HG03064 (cell line): ENCODE measurements around the gene CD99.
"Not testable (repeated sequence)": the region's sequence is repeated elsewhere in the genome, so short reads cannot be mapped to it uniquely, and the experiment has no call there.

Experiments
- ATAC-seq: cut with Tn5 transposase; IDR thresholded peaks from one replicate; pipeline ENCODE4 v1.9.1; 2021; ENCODE audit warnings: low read depth; ENCODE audit not compliant: unreplicated experiment

The CD99 gene

GRCh38 chrX:2718821-2719220, 27.7 kb downstream of the CD99 start:
- no peak for ATAC-seq

GRCh38 chrX:2719774-2720447, 28.8 kb downstream of the CD99 start:
- no peak for ATAC-seq

- no peak for ATAC-seq
These were observed 32.3 kb downstream of the CD99 start for GRCh38 chrX:2723286-2723879.

DNA sequence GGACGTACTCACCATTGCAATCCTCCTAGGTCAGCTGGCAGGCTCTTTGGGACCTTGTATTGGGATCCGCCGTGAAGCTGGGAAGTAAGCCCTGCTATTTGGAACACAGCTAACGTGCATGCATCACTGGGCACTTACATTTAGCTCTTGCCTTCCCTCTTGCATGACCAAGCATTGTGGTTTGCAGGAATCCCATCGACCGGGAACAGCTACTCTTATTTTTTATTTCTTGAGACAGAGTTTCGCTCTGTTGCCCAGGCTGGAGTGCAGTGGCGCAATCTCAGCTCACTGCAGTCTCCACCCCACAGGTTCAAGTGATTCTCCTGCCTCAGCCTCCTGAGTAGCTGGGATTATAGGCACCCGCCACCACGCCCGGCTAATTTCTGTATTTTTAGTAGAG, 36.2 kb downstream of the CD99 start:
- not testable (repeated sequence) for ATAC-seq

GRCh38 chrX:2732076-2732475, 41.0 kb downstream of the CD99 start:
- no peak for ATAC-seq

GRCh38 chrX:2732649-2733048, 41.6 kb downstream of the CD99 start:
- ATAC-seq, result no peak

- no peak for ATAC-seq
These were observed 42.2 kb downstream of the CD99 start for GRCh38 chrX:2733286-2733685.

GRCh38 chrX:2735270-2735669, 44.2 kb downstream of the CD99 start:
- ATAC-seq, result no peak

- no peak for ATAC-seq
These were observed 49.6 kb downstream of the CD99 start for GRCh38 chrX:2740672-2741071.

GRCh38 chrX:2741386-2741785, 50.3 kb downstream of the CD99 start:
- ATAC-seq, result no peak

DNA sequence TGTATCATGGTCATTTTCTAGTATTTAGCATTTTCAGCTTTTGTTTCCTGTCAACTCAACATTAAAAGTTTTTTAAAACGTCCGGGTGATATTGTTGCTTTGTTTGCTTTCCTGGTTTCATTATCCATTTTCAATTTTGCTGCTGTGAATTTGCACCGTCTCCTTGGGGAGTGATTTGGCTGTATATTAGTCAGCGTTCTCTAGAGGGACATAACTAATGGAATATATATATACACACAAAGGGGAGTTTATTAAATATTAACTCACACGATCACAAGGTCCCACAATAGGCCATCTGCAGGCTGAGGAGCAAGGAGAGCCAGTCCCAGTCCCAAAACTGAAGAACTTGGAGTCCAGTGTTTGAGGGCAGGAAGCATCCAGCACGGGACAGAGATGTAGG, 55.2 kb downstream of the CD99 start:
- ATAC-seq, result not testable (repeated sequence)

- no peak for ATAC-seq
These were observed 57.2 kb downstream of the CD99 start for GRCh38 chrX:2748171-2748814.

DNA sequence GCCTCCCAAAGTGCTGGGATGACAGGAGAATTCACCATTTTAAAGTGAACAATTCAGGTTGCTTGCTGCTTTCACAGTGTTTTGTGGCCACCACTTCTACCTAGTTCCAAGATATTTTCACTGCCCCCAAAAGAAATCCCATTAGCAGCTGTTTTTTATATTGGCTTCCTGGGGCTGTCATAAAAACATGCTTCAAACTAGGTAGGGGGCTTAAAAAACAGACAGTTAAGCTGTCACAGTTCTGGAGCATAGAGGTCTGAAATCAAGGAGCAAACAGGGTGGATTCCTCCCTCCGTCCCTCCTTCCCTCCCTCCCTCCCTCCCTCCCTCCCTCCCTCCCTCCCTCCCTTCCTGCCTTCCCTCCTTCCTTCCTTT, 57.7 kb downstream of the CD99 start:
- no peak for ATAC-seq

DNA sequence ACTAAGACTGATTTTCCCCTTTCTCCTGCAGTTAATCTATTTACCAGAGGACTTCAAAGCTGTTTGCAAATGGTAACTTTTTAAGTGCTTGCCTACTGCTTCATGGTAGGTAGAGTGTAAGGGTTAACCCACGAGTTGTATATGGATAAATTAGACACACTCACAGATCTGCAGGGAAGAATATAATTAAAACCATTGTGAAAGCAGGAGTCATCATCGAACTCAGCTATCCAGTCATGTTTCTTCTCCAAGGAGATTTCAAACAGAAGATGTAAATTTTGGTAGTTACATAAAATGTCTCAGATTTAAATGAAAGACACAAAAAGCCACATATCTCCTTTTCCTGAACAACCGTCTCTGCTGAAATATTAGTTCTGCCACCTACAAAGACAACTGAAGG, 60.2 kb downstream of the CD99 start:
- no peak for ATAC-seq

DNA sequence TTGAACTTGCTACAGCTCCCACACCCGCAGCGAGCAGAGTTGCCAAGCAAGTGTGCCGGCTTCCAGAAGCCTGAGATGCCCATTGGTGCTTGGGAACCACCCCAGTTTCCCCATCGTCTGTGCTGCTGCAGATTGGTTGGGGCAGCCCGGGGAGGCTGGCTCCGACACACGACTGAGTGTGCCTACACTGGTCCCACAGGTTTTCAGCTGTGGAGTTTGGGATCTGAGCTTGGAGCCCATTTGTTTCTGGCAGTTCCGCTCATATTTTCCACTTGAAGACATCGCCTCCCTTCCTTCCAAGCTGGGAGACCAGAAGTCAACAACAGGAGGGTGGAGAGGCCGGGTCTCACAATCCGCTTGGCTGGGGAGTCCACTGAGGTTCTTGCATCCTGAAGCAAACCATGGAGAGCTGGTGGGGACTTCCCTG, 60.8 kb downstream of the CD99 start, which contains the start of gene XG:
TSS of gene XG (plus strand) at position 167 of the 427 bp plus-strand sequence. CDS start at position 402, 235 bp downstream.
- not testable (repeated sequence) for ATAC-seq

GRCh38 chrX:2752441-2752840, 61.3 kb downstream of the CD99 start:
- ATAC-seq, result not testable (repeated sequence)

- not testable (repeated sequence) for ATAC-seq
These were observed 64.1 kb downstream of the CD99 start for GRCh38 chrX:2755163-2755715.

DNA sequence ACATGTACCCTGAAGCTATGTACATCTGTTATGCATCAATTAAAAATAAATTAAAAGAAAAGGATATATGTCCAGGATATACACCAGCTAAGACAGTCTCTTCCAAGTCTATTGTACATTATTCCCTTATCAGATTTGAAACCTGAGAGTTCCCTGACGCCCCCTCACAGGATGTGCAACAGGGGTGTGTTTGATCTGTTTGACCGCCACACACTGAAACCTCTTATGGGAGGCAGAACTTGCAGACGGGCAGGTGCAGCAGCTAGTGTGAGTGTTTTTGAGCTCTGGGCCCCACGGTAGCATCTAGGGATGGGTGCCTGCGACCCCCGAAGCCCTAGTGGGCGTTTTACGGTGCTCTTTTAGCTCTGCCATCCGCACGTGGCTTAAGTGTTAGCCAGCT, 65.5 kb downstream of the CD99 start:
- no peak for ATAC-seq

GRCh38 chrX:2761246-2761645, 70.2 kb downstream of the CD99 start:
- no peak for ATAC-seq

- not testable (repeated sequence) for ATAC-seq
These were observed 71.6 kb downstream of the CD99 start for GRCh38 chrX:2762671-2763070.

GRCh38 chrX:2764766-2765548, 73.9 kb downstream of the CD99 start:
- not testable (repeated sequence) for ATAC-seq
